NCI-H510A (cell line): ENCODE results near the gene HSD11B2.

Experiments used
- DNase-seq: peaks from one replicate; lab custom pipeline; 2025; lab: John Stamatoyannopoulos, UW

Gene HSD11B2

GRCh38 chr16:67396159-67397035, 34.5 kb upstream of the HSD11B2 start:
- peak; percentile 89 for DNase-seq

- DNase-seq: no peak
Observed at GRCh38 chr16:67397036-67397801, 33.7 kb upstream of the HSD11B2 start.

- DNase-seq: no peak
Observed at GRCh38 chr16:67397812-67398545, 32.9 kb upstream of the HSD11B2 start.

- DNase-seq: no peak
Observed at GRCh38 chr16:67398546-67399217, 32.2 kb upstream of the HSD11B2 start.

- DNase-seq: no peak
Observed at GRCh38 chr16:67399218-67399733, 31.6 kb upstream of the HSD11B2 start.

GRCh38 chr16:67399749-67400704, 30.9 kb upstream of the HSD11B2 start:
- DNase-seq: peak; percentile 56

- no peak for DNase-seq
Observed at GRCh38 chr16:67400901-67401300, 30.0 kb upstream of the HSD11B2 start.

GRCh38 chr16:67403976-67404555, 26.9 kb upstream of the HSD11B2 start:
- DNase-seq: no peak

GRCh38 chr16:67404740-67405226, 26.1 kb upstream of the HSD11B2 start:
- DNase-seq: peak; percentile 83

GRCh38 chr16:67405336-67405735, 25.6 kb upstream of the HSD11B2 start:
- DNase-seq: no peak

- no peak for DNase-seq
Observed at GRCh38 chr16:67406111-67406971, 24.6 kb upstream of the HSD11B2 start.

GRCh38 chr16:67407176-67407787, 23.6 kb upstream of the HSD11B2 start:
- no peak for DNase-seq

- DNase-seq: no peak
Observed at GRCh38 chr16:67407788-67408452, 23.0 kb upstream of the HSD11B2 start.

- no peak for DNase-seq
Observed at GRCh38 chr16:67409631-67410030, 21.3 kb upstream of the HSD11B2 start.

- DNase-seq: no peak
Observed at GRCh38 chr16:67411339-67411738, 19.6 kb upstream of the HSD11B2 start.

GRCh38 chr16:67412294-67412693, 18.6 kb upstream of the HSD11B2 start:
- DNase-seq: no peak

GRCh38 chr16:67413978-67414911, 16.7 kb upstream of the HSD11B2 start:
- no peak for DNase-seq
